ENCODE results near the gene TMEM258. TPM values are rescaled to one million over a fixed set of nuclear protein-coding genes. Genes with fewer than 3 reads are reported as not detected.

TMEM258 gene
- total and polyA plus RNA-seq, 9 of the 15 experiments (the other 6 are each of a cell fraction or from before 2014, with no cell fraction given), result 97.2 to 856 (median 231) TPM

- TF ChIP-seq ETS1 (conservative IDR thresholded peaks at IDR 0.05; ENCODE audit: control insufficient read depth, low read depth, low read length) (0 out of 2 replicates have a peak, but pooled peaks have one; percentile 10), FIP1L1 (IDR thresholded peaks at IDR 0.05; ENCODE audit: low read depth, low read length, poor library complexity, severe bottlenecking) (no peak), NUFIP1 (IDR thresholded peaks at IDR 0.05; ENCODE audit: partially characterized antibody) (no peak), ZNF140 (CRISPR knock-in tag; IDR thresholded peaks at IDR 0.05) (no peak), USF2 (CRISPR knock-in tag; IDR thresholded peaks at IDR 0.05) (no peak), HMGXB4 (CRISPR knock-in tag; IDR thresholded peaks at IDR 0.05) (no peak), SMARCE1 (IDR thresholded peaks at IDR 0.05) (no peak), XRCC5 (IDR thresholded peaks at IDR 0.05; ENCODE audit: low read depth, low read length) (no peak), ZNF695 (CRISPR knock-in tag; IDR thresholded peaks at IDR 0.05) (no peak), PTBP1 (IDR thresholded peaks at IDR 0.05; ENCODE audit: low read depth, low read length) (no peak), MAFK (IDR thresholded peaks at IDR 0.05; ENCODE audit: low read length) (no peak), SRSF3 (IDR thresholded peaks at IDR 0.05; ENCODE audit: insufficient read depth, low read length) (no peak), KLF10 (CRISPR knock-in tag; IDR thresholded peaks at IDR 0.05) (no peak), ZNF253 (CRISPR knock-in tag; conservative IDR thresholded peaks at IDR 0.05) (no peak), SP1 (CRISPR knock-in tag; IDR thresholded peaks at IDR 0.05) (no peak; the same call in 1 of the 2 replicates), TRIM28 (IDR thresholded peaks at IDR 0.05) (no peak)
Observed at GRCh38 chr11:61791737-61792309, 576 bp downstream of the TMEM258 start (continued).

All from K562 (cell line).